GM23248 (cell line): ENCODE data around the gene UBQLNL. TPM values are rescaled to one million over a fixed set of nuclear protein-coding genes. Genes with fewer than 3 reads are reported as not detected.

ENCODE experiments used
- DNase-seq: peaks from one replicate; pipeline ENCODE4 v3.0.0-alpha.2; 2015
- H2AFZ ChIP-seq: fragments of 200-600 bp; sonication (generic); 2 replicates; pipeline ENCODE4 v1.6.1; 2016; ENCODE audit warnings: antibody characterized with exemption
- H3F3A ChIP-seq: fragments of 200-600 bp; sonication (generic); 2 replicates; pipeline ENCODE4 v1.6.1; 2016; ENCODE audit warnings: mild to moderate bottlenecking, antibody characterized with exemption, mixed run types; ENCODE audit not compliant: insufficient read depth
- H3K27ac ChIP-seq: fragments of 200-600 bp; sonication (generic); 2 replicates; pipeline ENCODE4 v1.5.1; 2016; ENCODE audit warnings: mild to moderate bottlenecking
- H3K27me3 ChIP-seq: fragments of 200-600 bp; sonication (generic); replicated peaks from 2 replicates; pipeline ENCODE4 v1.6.1; 2016; ENCODE audit warnings: mild to moderate bottlenecking; ENCODE audit not compliant: insufficient read depth
- H3K36me3 ChIP-seq: fragments of 200-600 bp; sonication (generic); 2 replicates; pipeline ENCODE4 v1.6.1; 2016; ENCODE audit warnings: low read depth, mild to moderate bottlenecking
- H3K4me1 ChIP-seq: fragments of 200-600 bp; sonication (generic); 2 replicates; pipeline ENCODE4 v1.6.1; 2016; ENCODE audit warnings: mild to moderate bottlenecking; ENCODE audit not compliant: insufficient read depth
- H3K4me2 ChIP-seq: fragments of 200-600 bp; sonication (generic); one replicate; pipeline ENCODE4 v1.6.1; 2016; ENCODE audit warnings: mild to moderate bottlenecking; ENCODE audit not compliant: unreplicated experiment
- H3K4me3 ChIP-seq: fragments of 200-600 bp; sonication (generic); 2 replicates; pipeline ENCODE4 v1.5.1; 2016; ENCODE audit warnings: mild to moderate bottlenecking
- H3K79me2 ChIP-seq: fragments of 200-600 bp; sonication (generic); 2 replicates; pipeline ENCODE4 v1.6.1; 2016; ENCODE audit warnings: mild to moderate bottlenecking; ENCODE audit not compliant: insufficient read depth
- H3K9ac ChIP-seq: fragments of 200-600 bp; sonication (generic); 2 replicates; pipeline ENCODE4 v1.6.1; 2016; ENCODE audit warnings: mild to moderate bottlenecking
- H3K9me2 ChIP-seq: fragments of 200-600 bp; sonication (generic); 2 replicates; pipeline ENCODE4 v1.6.1; 2016; ENCODE audit warnings: mixed run types, mild to moderate bottlenecking, moderate library complexity; ENCODE audit not compliant: insufficient read depth
- H3K9me3 ChIP-seq: fragments of 200-600 bp; sonication (generic); one replicate; pipeline ENCODE4 v1.6.1; 2017; ENCODE audit warnings: low read depth
- H4K20me1 ChIP-seq: fragments of 200-600 bp; sonication (generic); 2 replicates; pipeline ENCODE4 v1.6.0; 2016; ENCODE audit not compliant: insufficient read depth
- EZH2 ChIP-seq: fragments of 200-600 bp; sonication (generic); IDR thresholded peaks from 2 replicates; pipeline ENCODE4 v1.6.1; 2018; ENCODE audit warnings: antibody characterized with exemption, mild to moderate bottlenecking; ENCODE audit not compliant: insufficient read depth, poor library complexity, severe bottlenecking
- EZH2phosphoT487 ChIP-seq: fragments of 200-600 bp; sonication (generic); IDR thresholded peaks from 2 replicates; pipeline ENCODE4 v1.6.1; 2018; ENCODE audit warnings: antibody characterized with exemption, moderate library complexity, mild to moderate bottlenecking, low read depth; ENCODE audit not compliant: insufficient read depth
- WGBS, 2 experiments: methylation state at CpG; one replicate each; pipeline ENCODE4 v1.1.6; 2015 to 2017; ENCODE audit warnings: low lambda C conversion rate in 2 of 2, low coverage in 1 of 2; ENCODE audit errors: missing lambda C conversion rate in 2 of 2; 5-methylcytosine and 5-hydroxymethylcytosine counted together
- in situ Hi-C: fragments of 300-500 bp; cut with MboI; formaldehyde crosslinking; loops from 2 replicates; pipeline ENCODE4 v1.15.0; 2020
- polyA plus RNA-seq: library from polyadenylated mRNA; unstranded; fragments of >200 nt; fragmentation: Nextera tagmentation; extraction: Ambion mirVana; gene quantifications from 2 replicates; pipeline ENCODE4 v1.2.1, GENCODE V29; 2016
- total RNA-seq: library from RNA; depleted of rRNA; stranded (reverse); fragments of >200 nt; shearing (Covaris generic); gene quantifications from 2 replicates; pipeline ENCODE4 v1.2.3, GENCODE V29; 2014

UBQLNL gene
- total and polyA plus RNA-seq, 2 experiments from 2014 or later: 0.20 to 0.32 TPM

DNA sequence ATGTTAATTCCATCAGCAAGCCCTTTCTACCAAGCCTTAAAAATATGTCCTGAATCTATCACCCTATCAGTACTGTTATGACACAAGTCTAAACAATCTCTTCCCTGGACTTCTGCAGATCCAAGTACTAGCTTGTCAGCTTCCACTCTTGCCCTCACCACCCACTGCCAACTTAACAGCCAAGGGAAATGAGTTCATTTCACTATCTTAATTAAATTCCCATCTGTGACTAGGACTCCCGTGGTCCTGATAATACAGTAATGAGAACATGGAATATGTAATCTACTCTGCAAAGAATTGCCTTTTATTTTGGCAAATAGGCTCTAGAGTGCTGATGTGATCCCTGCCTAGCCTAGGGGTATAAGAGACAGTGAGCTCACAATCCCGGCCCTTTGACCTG is 16.8 kb downstream of the UBQLNL start:
- no peak overlapping the region for H2AFZ ChIP-seq
- H3K27me3 ChIP-seq: no peaks in the 10 kb centered on the region
- no peak for TF ChIP-seq EZH2
- TF ChIP-seq EZH2phosphoT487: no peak
- H3K36me3 ChIP-seq: no peaks in the 10 kb centered on the region
- no peaks in the 10 kb centered on the region for H3F3A ChIP-seq
- H3K4me3 ChIP-seq: no peak overlapping the region
- H3K9ac ChIP-seq: no peak overlapping the region
- H3K9me2 ChIP-seq: no peaks in the 10 kb centered on the region
- no peaks in the 10 kb centered on the region for H4K20me1 ChIP-seq
- no peaks in the 10 kb centered on the region for H3K9me3 ChIP-seq
- no peak overlapping the region for H3K4me2 ChIP-seq
- no peak overlapping the region for H3K27ac ChIP-seq
- H3K79me2 ChIP-seq: no peaks in the 10 kb centered on the region
- 30 to 32% methylated on average over 2 of the region's 2 CpGs for WGBS, 2 experiments
- H3K4me1 ChIP-seq: no peaks in the 10 kb centered on the region
- no peak for DNase-seq
- in situ Hi-C loops: no loop called here

DNA sequence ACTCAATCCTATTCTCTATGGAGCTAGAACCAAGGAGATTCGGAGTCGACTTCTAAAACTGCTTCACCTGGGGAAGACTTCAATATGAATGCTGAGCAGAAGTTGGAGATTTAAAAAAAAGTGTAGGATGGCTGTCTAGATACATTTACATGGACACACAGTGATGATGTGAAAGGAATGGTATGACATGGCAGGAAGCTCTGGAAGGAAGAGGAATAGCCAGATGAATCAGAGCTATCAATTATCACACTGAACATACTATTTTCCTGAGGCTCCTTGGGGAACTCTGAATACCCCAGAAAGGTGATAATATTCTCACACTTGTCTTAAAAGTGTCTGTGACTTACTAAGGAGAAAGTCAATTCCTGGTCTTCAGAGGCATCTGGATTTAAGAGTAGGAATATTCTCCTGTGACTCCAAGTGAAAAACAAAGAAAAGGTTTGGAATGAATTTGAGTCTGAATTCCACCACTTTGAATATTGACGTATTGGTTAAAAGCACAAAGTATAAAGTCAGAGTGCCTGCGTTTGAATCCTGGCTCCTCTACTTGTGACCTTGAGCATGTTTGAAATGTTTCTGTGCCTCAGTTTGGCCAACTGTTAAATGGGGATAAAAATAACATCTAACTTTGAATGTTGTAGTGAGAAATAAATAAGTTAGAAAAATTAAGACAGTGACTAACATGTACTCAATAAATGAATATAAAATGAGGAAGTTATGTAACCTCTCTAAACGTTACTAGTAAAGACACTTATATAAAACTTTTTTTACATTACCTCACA is 26.7 kb downstream of the UBQLNL start:
- Histone ChIP-seq H3K36me3 (no peaks in the 10 kb centered on the region), H3K9me3 (no peaks in the 10 kb centered on the region), H3K4me3 (no peak overlapping the region), H3K27me3 (peaks cover 7% of the 10 kb centered on the region; the same call in 1 of the 2 replicates), H3K27ac (no peak overlapping the region), H2AFZ (no peak overlapping the region), H4K20me1 (no peaks in the 10 kb centered on the region), H3F3A (no peaks in the 10 kb centered on the region), H3K4me2 (no peak overlapping the region), H3K79me2 (no peaks in the 10 kb centered on the region), H3K4me1 (no peaks in the 10 kb centered on the region), H3K9me2 (no peaks in the 10 kb centered on the region), H3K9ac (no peak overlapping the region)
- TF ChIP-seq EZH2 (no peak), EZH2phosphoT487 (no peak)
- in situ Hi-C loops: loop anchor here (10.0 kb wide), 1 partner anchor 315 kb away; the partner anchor contains the start of gene OR52N2
- WGBS, 2 experiments: 34 to 38% methylated on average over 5 of the region's 5 CpGs
- DNase-seq: no peak

DNA sequence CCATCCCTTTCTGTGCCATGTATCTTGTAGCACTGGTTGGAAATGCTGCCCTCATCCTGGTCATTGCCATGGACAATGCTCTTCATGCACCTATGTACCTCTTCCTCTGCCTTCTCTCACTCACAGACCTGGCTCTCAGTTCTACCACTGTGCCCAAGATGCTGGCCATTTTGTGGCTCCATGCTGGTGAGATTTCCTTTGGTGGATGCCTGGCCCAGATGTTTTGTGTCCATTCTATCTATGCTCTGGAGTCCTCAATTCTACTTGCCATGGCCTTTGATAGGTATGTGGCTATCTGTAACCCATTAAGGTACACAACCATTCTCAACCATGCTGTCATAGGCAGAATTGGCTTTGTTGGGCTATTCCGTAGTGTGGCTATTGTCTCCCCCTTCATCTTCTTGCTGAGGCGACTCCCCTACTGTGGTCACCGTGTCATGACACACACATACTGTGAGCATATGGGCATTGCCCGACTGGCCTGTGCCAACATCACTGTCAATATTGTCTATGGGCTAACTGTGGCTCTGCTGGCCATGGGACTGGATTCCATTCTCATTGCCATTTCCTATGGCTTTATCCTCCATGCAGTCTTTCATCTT is 27.6 kb downstream of the UBQLNL start:
- Histone ChIP-seq H3K27ac (no peak overlapping the region), H3K79me2 (no peaks in the 10 kb centered on the region), H3K4me1 (no peaks in the 10 kb centered on the region), H3K9me3 (no peaks in the 10 kb centered on the region), H2AFZ (no peak overlapping the region), H3K4me2 (no peak overlapping the region), H3K36me3 (no peaks in the 10 kb centered on the region), H4K20me1 (no peaks in the 10 kb centered on the region), H3K9ac (no peak overlapping the region), H3K4me3 (no peak overlapping the region), H3F3A (no peaks in the 10 kb centered on the region), H3K27me3 (peaks cover 7% of the 10 kb centered on the region; the same call in 1 of the 2 replicates), H3K9me2 (no peaks in the 10 kb centered on the region)
- 76 to 81% methylated on average over 4 of the region's 4 CpGs for WGBS, 2 experiments
- DNase-seq: no peak
- TF ChIP-seq EZH2phosphoT487 (no peak), EZH2 (no peak)
- in situ Hi-C loops: loop anchor here (10.0 kb wide), 1 partner anchor 316 kb away; the partner anchor contains the start of gene OR52N2

DNA sequence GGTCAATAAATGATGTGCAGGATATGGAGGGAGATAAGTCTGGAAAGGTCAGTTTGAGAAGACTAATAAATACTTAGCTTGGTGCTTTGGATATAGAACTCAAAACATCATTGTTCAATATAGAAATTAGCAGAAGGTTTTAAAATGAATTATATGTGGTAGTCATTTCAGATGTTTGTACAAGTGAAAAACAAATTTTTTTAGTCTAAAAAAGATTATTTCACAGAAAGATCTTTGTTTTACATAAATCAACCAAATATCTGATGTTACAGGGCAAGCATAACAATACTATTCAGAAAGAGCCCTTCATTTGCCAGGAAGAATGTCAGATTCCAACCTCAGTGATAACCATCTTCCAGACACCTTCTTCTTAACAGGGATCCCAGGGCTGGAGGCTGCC is 28.1 kb downstream of the UBQLNL start, which contains the start of gene OR52D1:
OR52D1 (plus strand) TSS at position 301 of the 400 bp plus-strand sequence; CDS start at position 323, 22 bp downstream.
- H4K20me1 ChIP-seq: no peaks in the 10 kb centered on the region
- no peaks in the 10 kb centered on the region for H3K9me3 ChIP-seq
- in situ Hi-C loops: loop anchor here (10.0 kb wide), 1 partner anchor 316 kb away; the partner anchor contains the start of gene OR52N2
- H3K9me2 ChIP-seq: no peaks in the 10 kb centered on the region
- no peak within 1 kb of the TSS for H3K27ac ChIP-seq
- H3K4me1 ChIP-seq: no peaks in the 10 kb centered on the region
- no peak for TF ChIP-seq EZH2
- no peak for TF ChIP-seq EZH2phosphoT487
- H3F3A ChIP-seq: no peaks in the 10 kb centered on the region
- H2AFZ ChIP-seq: no peak within 1 kb of the TSS
- no peak within 1 kb of the TSS for H3K9ac ChIP-seq
- H3K4me3 ChIP-seq: no peak within 1 kb of the TSS
- DNase-seq: no peak
- H3K79me2 ChIP-seq: no peaks in the 10 kb centered on the region
- H3K4me2 ChIP-seq: no peak within 1 kb of the TSS
- H3K36me3 ChIP-seq: no peaks in the 10 kb centered on the region
- peaks cover 3% of the 10 kb centered on the region; the same call in 1 of the 2 replicates for H3K27me3 ChIP-seq
